ENCODE measurements around the gene POLD1. TPM values are rescaled to one million over a fixed set of nuclear protein-coding genes. Genes with fewer than 3 reads are reported as not detected.

POLD1 gene
- total and polyA plus RNA-seq, 2 experiments from 2014 or later = 73.8 to 74.3 TPM

GRCh38 chr19:50447750-50448149 is 63.6 kb downstream of the POLD1 start:
- H3K27ac ChIP-seq = no peak overlapping the region
- H3K9me3 ChIP-seq (ENCODE audit: low read depth) = no peaks in the 10 kb centered on the region

DNA sequence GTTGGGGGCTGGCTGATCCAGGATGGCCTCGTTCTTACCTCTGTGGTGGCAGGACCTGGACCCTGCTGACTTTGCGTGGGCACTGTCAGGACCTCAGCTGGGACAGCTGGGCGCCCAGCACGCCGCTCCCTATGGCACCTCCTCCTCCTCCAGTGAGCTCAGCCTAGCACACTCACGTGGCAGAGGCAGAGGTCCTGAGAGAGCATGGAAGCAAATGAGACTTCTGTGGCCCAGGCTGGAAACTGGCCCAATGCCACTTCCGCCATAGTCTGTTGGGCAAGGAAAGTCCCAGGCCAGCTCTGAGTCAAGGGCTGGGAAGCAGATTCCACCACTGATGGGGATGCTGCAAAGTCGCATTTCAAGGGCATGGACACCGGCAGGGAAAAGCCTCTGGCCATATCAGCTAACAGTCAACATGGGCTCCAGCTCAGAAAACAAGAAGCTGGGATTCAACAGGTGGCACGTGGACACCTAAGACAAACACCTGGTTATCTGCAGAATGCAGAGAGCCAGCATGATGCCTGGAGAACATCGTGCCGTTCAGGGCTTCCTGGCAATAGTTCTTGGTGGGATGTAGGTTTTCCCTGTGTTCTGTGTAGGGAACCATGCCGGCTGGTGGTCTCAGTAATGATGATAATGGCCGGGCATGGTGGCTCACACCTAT is 65.2 kb downstream of the POLD1 start:
- Histone ChIP-seq H3K4me3 (no peak overlapping the region), H3K9me3 (ENCODE audit: low read depth) (no peaks in the 10 kb centered on the region)
- no peak for DNase-seq (ENCODE audit: low read depth in 1 of 2, low spot score in 1 of 2)

More at GRCh38 chr19:50447750-50448149, 63.6 kb downstream of the POLD1 start:
- no peaks in the 10 kb centered on the region for H3K36me3 ChIP-seq
- TF ChIP-seq CTCF (IDR thresholded peaks at IDR 0.05; ENCODE audit: low read depth, low read length) = no peak
- no peaks in the 10 kb centered on the region for H3K4me1 ChIP-seq (ENCODE audit: low read depth)
- no peak for DNase-seq (ENCODE audit: low read depth in 1 of 2, low spot score in 1 of 2)
- H3K4me3 ChIP-seq = no peak overlapping the region
- no peaks in the 10 kb centered on the region for H3K27me3 ChIP-seq

DNA sequence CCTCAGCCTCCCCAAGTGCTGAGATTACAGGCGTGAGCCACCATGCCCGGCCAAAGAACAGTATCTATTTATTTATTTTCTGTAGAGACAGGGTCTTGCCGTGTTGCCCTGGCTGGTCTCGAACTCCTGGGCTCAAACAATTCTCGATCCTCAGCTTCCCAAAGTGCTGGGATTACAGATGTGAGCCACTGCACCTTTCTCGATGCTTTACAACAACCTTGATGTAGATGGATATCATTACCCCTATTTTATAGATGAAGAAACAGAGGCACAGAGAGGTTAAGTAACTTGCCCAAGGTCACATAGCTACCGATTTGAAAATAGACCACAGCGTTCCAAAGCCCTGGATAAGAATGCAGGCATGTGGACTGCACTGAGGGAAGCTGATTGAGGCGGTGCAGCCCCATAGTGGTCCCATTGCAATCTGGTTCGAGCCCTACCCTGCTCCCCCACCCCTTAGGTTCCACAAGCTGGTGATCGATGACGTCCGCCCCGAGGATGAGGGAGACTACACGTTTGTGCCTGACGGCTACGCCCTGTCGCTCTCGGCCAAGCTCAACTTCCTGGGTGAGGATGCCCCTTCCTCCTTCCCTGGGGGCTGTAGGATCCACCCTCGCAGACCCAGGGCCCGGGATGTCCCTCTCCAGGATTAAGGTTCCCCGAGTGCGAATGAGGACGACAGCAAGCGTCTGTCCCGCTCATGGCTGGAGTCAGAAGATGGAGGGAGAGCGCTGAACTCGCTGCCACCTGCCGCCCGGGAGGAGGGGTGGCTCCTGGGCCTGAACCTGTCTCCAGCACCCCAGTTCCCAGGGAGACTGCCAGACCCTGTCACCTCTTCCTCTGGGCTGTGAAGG is 66.4 kb downstream of the POLD1 start:
- TF ChIP-seq CTCF (IDR thresholded peaks at IDR 0.05; ENCODE audit: low read depth, low read length) = no peak
- Histone ChIP-seq H3K4me1 (ENCODE audit: low read depth) (no peaks in the 10 kb centered on the region), H3K27ac (no peak overlapping the region), H3K36me3 (no peaks in the 10 kb centered on the region), H3K27me3 (no peaks in the 10 kb centered on the region), H3K9me3 (ENCODE audit: low read depth) (no peaks in the 10 kb centered on the region), H3K4me3 (no peak overlapping the region)
- DNase-seq (ENCODE audit: low read depth in 1 of 2, low spot score in 1 of 2) = no peak

More for the DNA sequence above, 65.2 kb downstream of the POLD1 start:
- H3K27ac ChIP-seq = no peak overlapping the region
- no peaks in the 10 kb centered on the region for H3K4me1 ChIP-seq (ENCODE audit: low read depth)
- H3K36me3 ChIP-seq = no peaks in the 10 kb centered on the region
- no peak for TF ChIP-seq CTCF (IDR thresholded peaks at IDR 0.05; ENCODE audit: low read depth, low read length)
- H3K27me3 ChIP-seq = no peaks in the 10 kb centered on the region

DNA sequence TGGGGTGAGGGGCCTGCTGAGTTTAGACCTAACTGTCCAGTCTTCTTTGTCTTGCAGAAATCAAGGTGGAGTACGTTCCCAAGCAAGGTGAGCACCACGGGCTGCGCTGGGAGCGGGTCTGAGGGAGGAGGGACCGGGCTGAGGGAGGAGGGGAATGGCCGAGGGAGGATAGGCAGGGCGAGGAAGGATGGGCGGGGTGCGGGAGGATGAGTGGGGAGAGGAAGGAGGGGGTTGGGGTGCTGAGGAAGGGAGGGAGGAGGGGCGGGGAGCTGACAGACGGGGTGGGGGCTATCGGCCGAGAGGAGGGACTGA is 67.0 kb downstream of the POLD1 start:
- no peak for DNase-seq (ENCODE audit: low read depth in 1 of 2, low spot score in 1 of 2)
- Histone ChIP-seq H3K27ac (no peak overlapping the region), H3K36me3 (no peaks in the 10 kb centered on the region), H3K4me1 (ENCODE audit: low read depth) (no peaks in the 10 kb centered on the region), H3K9me3 (ENCODE audit: low read depth) (no peaks in the 10 kb centered on the region), H3K4me3 (no peak overlapping the region), H3K27me3 (no peaks in the 10 kb centered on the region)
- TF ChIP-seq CTCF (IDR thresholded peaks at IDR 0.05; ENCODE audit: low read depth, low read length) = no peak

GRCh38 chr19:50453243-50453642 is 69.1 kb downstream of the POLD1 start:
- H3K4me1 ChIP-seq (ENCODE audit: low read depth) = no peaks in the 10 kb centered on the region
- H3K36me3 ChIP-seq = no peaks in the 10 kb centered on the region
- H3K9me3 ChIP-seq (ENCODE audit: low read depth) = no peaks in the 10 kb centered on the region
- no peak overlapping the region for H3K27ac ChIP-seq
- H3K4me3 ChIP-seq = no peak overlapping the region
- no peaks in the 10 kb centered on the region for H3K27me3 ChIP-seq
- TF ChIP-seq CTCF (IDR thresholded peaks at IDR 0.05; ENCODE audit: low read depth, low read length) = no peak
- DNase-seq (ENCODE audit: low read depth in 1 of 2, low spot score in 1 of 2) = no peak

Data from cardiac muscle cell (in vitro differentiated cells and primary cell).